ENCODE results near the gene TAPT1. TPM values are rescaled to one million over a fixed set of nuclear protein-coding genes. Genes with fewer than 3 reads are reported as not detected.
"Not testable (repeated sequence)": the region's sequence is repeated elsewhere in the genome, so short reads cannot be mapped to it uniquely, and the experiment has no call there.

Gene TAPT1
- total RNA-seq, 5 donors from 2014 or later (not counting 1 experiment from before 2014, with no cell fraction given), result 41.1 to 77.9 (median 50.3) TPM

DNA sequence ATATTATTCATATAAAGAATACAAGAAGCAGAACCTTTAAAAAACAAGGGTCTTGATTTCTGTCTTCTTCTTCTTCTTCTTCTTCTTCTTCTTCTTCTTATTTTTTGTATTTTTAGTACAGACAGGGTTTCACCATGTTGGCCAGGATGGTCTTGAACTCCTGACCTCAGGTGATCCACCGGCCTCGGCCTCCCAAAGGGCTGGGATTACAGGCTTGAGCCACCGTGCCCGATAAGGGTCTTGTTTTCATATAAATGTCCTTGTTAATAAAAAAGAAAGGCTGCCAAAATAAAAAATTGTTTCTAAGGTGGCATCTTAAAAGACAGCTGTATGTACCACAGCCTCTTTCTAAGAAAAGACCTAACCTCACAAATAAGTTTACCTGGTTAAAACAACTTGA lies 31.5 kb downstream of the TAPT1 start:
- H3K27ac Mint-ChIP-seq; H3K9me3 ChIP-seq; H3K27ac ChIP-seq (ENCODE audit: low read length); H3K4me3 Mint-ChIP-seq; H3K9me3 Mint-ChIP-seq; POLR2A ChIA-PET; ATAC-seq (replicated peaks in 1 of 4); H3K27me3 ChIP-seq (replicated peaks in 1 of 2; ENCODE audit: control insufficient read depth in 2 of 2, extremely low read depth in 1 of 2, insufficient read depth in 2 of 2, low read length in 1 of 2); H3K27me3 Mint-ChIP-seq; H3K4me3 ChIP-seq (ENCODE audit: control insufficient read depth in 1 of 2, extremely low read depth in 1 of 2, low read length in 1 of 2); DNase-seq: not testable (repeated sequence)
- H3K36me3 ChIP-seq (ENCODE audit: control insufficient read depth in 2 of 2, extremely low read depth in 1 of 2, insufficient read depth in 1 of 2, low read length in 1 of 2), result peaks cover 9 to 21% of the 10 kb centered on the region in 2 donors
- no CpG with 5 or more reads among the region's 4 CpGs for WGBS (ENCODE audit: insufficient coverage)
- peaks cover 28 to 39% (median 38%) of the 10 kb centered on the region in 3 donors for H3K4me1 Mint-ChIP-seq
- H3K36me3 Mint-ChIP-seq, result peaks cover 22% of the 10 kb centered on the region
- CTCF ChIA-PET, result interaction anchor here in 1 of 2 donors (0.6 kb wide), 1 partner anchor 1567 kb away, joined by 3 read pairs; no protein-coding TSS in a partner anchor
- H3K4me1 ChIP-seq (ENCODE audit: control insufficient read depth in 1 of 2, extremely low read depth in 1 of 2, insufficient read depth in 2 of 2, low read length in 2 of 2), result peaks cover 0 to 11% of the 10 kb centered on the region in 2 experiments

DNA sequence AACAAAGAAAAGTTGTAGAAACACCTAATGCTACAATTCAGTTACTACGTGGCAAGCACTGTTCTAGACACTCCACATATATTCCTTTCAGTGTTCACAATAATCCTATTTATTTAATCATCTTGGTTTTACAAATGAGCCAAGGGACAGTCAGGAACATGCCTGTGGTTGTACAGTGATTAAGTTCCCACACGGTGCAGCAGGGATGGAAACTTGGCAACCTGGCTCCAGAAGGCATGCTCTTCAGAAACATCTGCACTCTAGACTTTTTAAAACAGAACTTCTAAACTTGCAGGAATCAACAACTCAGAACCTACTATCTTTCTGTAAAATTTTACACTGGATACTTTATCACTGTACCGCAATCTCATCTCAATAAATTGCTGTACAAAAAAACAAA lies 32.1 kb downstream of the TAPT1 start:
- no peaks in the 10 kb centered on the region for H3K27me3 ChIP-seq (replicated peaks in 1 of 2; ENCODE audit: control insufficient read depth in 2 of 2, extremely low read depth in 1 of 2, insufficient read depth in 2 of 2, low read length in 1 of 2)
- H3K36me3 Mint-ChIP-seq, result peaks cover 28% of the 10 kb centered on the region
- H3K4me1 Mint-ChIP-seq, result peaks cover 28 to 39% (median 34%) of the 10 kb centered on the region in 3 donors
- peaks cover 0 to 11% of the 10 kb centered on the region in 2 experiments for H3K4me1 ChIP-seq (ENCODE audit: control insufficient read depth in 1 of 2, extremely low read depth in 1 of 2, insufficient read depth in 2 of 2, low read length in 2 of 2)
- WGBS (ENCODE audit: insufficient coverage), result 95% methylated on average over 2 of the region's 3 CpGs
- H3K9me3 ChIP-seq, result no peaks in the 10 kb centered on the region
- no peak overlapping the region for H3K4me3 ChIP-seq (ENCODE audit: control insufficient read depth in 1 of 2, extremely low read depth in 1 of 2, low read length in 1 of 2)
- H3K4me3 Mint-ChIP-seq, result no peak overlapping the region
- H3K36me3 ChIP-seq (ENCODE audit: control insufficient read depth in 2 of 2, extremely low read depth in 1 of 2, insufficient read depth in 1 of 2, low read length in 1 of 2), result peaks cover 9 to 27% of the 10 kb centered on the region in 2 donors
- no peaks in the 10 kb centered on the region for H3K27me3 Mint-ChIP-seq
- no peak overlapping the region for H3K27ac ChIP-seq (ENCODE audit: low read length)
- ATAC-seq (replicated peaks in 1 of 4), result no peak
- H3K9me3 Mint-ChIP-seq, result no peaks in the 10 kb centered on the region
- ChIA-PET POLR2A (no interaction called here), CTCF (interaction anchor here in 1 of 2 donors (1.0 kb wide), 1 partner anchor 12 kb away, joined by 3 read pairs; no protein-coding TSS in a partner anchor)
- no peak overlapping the region for H3K27ac Mint-ChIP-seq
- no peak for DNase-seq

DNA sequence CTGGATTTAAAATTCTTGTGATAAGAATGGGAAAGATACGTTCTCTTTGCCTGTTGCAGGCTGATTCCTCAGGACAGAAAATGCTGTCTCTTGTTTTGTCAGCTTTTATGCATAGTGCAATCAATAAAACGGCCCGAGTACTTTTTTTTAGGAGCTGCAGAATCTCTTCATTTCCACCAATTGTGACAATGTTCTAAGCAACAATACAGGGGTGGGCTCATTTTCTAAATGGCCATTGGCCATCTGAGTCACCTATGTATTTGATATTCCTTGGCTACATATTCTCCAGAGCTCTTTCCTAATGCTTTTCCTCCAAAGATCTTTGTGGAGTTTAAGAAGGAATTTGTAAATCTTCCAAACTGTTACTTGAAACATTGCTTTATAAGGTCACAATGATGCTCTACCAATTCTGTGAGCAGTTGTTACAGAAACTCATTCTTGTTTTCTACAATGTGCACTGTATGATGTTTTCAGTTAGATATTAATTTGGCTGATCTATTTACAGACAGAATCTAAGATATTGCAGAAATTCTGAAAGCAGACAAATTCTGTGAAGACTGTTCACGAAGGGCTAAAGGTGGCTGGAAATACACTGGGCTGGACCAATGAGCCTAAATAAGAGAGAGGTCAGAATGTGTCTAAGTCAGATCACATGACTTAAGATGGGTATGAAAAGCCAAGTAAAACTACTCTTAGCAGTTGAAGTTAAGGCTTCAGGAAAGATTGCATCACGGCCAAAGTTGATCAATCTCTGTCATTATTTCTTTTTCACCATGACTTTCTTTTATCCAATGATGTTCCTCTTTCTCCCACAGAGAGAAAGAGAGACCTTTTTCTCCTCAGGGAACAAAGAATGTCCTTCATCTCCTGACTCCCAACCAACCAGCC lies 33.4 kb downstream of the TAPT1 start:
- Histone ChIP-seq H3K4me3 (ENCODE audit: control insufficient read depth in 1 of 2, extremely low read depth in 1 of 2, low read length in 1 of 2) (no peak overlapping the region), H3K9me3 (no peaks in the 10 kb centered on the region), H3K27me3 (replicated peaks in 1 of 2; ENCODE audit: control insufficient read depth in 2 of 2, extremely low read depth in 1 of 2, insufficient read depth in 2 of 2, low read length in 1 of 2) (no peaks in the 10 kb centered on the region), H3K36me3 (ENCODE audit: control insufficient read depth in 2 of 2, extremely low read depth in 1 of 2, insufficient read depth in 1 of 2, low read length in 1 of 2) (peaks cover 9 to 29% of the 10 kb centered on the region in 2 donors), H3K4me1 (ENCODE audit: control insufficient read depth in 1 of 2, extremely low read depth in 1 of 2, insufficient read depth in 2 of 2, low read length in 2 of 2) (peaks cover 0 to 10% of the 10 kb centered on the region in 2 experiments), H3K27ac (ENCODE audit: low read length) (no peak overlapping the region)
- H3K9me3 Mint-ChIP-seq, result no peaks in the 10 kb centered on the region
- POLR2A ChIA-PET, result no interaction called here
- ATAC-seq (replicated peaks in 1 of 4) (no peak), DNase-seq (no peak)
- peaks cover 23 to 33% (median 29%) of the 10 kb centered on the region in 3 donors for H3K4me1 Mint-ChIP-seq
- peak overlapping the region in 1 of 2 donors; percentile 8 for H3K27ac Mint-ChIP-seq
- no peaks in the 10 kb centered on the region for H3K27me3 Mint-ChIP-seq
- H3K4me3 Mint-ChIP-seq, result no peak overlapping the region
- WGBS (ENCODE audit: insufficient coverage), result 96% methylated on average over 4 of the region's 5 CpGs
- CTCF ChIA-PET, result interaction anchor here (1.0 to 1.1 kb wide), 3 partner anchors 13 kb away, joined by 3 to 4 read pairs (median 4); no protein-coding TSS in a partner anchor
- peaks cover 31% of the 10 kb centered on the region for H3K36me3 Mint-ChIP-seq

DNA sequence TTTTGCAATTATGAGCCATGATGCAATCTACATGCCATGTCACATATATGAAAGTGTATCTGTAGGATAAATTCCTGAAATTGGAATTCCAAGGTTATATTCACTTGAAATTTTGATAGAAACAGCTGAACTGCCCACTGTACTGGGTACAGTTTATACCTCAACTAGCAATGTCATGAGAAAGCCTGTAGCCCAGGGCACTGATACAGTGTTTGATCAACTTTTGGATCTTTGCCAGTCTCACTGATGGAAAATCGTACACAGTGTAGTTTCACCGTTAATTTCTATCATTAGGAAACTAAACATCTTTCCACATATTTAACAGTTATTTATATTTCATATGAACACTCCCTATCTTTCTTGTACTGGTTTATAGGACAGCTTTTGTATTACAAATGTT lies 34.2 kb downstream of the TAPT1 start:
- Histone ChIP-seq H3K9me3 (no peaks in the 10 kb centered on the region), H3K4me1 (ENCODE audit: control insufficient read depth in 1 of 2, extremely low read depth in 1 of 2, insufficient read depth in 2 of 2, low read length in 2 of 2) (peaks cover 0 to 9% of the 10 kb centered on the region in 2 experiments), H3K27ac (ENCODE audit: low read length) (no peak overlapping the region), H3K36me3 (ENCODE audit: control insufficient read depth in 2 of 2, extremely low read depth in 1 of 2, insufficient read depth in 1 of 2, low read length in 1 of 2) (peaks cover 9 to 30% of the 10 kb centered on the region in 2 donors), H3K4me3 (ENCODE audit: control insufficient read depth in 1 of 2, extremely low read depth in 1 of 2, low read length in 1 of 2) (no peak overlapping the region), H3K27me3 (replicated peaks in 1 of 2; ENCODE audit: control insufficient read depth in 2 of 2, extremely low read depth in 1 of 2, insufficient read depth in 2 of 2, low read length in 1 of 2) (no peaks in the 10 kb centered on the region)
- peaks cover 34% of the 10 kb centered on the region for H3K36me3 Mint-ChIP-seq
- ATAC-seq (replicated peaks in 1 of 4), result no peak
- ChIA-PET POLR2A (no interaction called here), CTCF (interaction anchor here (1.1 kb wide), 2 partner anchors 13 to 14 kb away, joined by 4 read pairs; no protein-coding TSS in a partner anchor)
- H3K27me3 Mint-ChIP-seq, result no peaks in the 10 kb centered on the region
- H3K27ac Mint-ChIP-seq, result no peak overlapping the region
- peaks cover 15 to 25% (median 22%) of the 10 kb centered on the region in 3 donors for H3K4me1 Mint-ChIP-seq
- H3K4me3 Mint-ChIP-seq, result no peak overlapping the region
- no peaks in the 10 kb centered on the region for H3K9me3 Mint-ChIP-seq
- WGBS (ENCODE audit: insufficient coverage), result no CpG with 5 or more reads among the region's 2 CpGs
- no peak for DNase-seq

DNA sequence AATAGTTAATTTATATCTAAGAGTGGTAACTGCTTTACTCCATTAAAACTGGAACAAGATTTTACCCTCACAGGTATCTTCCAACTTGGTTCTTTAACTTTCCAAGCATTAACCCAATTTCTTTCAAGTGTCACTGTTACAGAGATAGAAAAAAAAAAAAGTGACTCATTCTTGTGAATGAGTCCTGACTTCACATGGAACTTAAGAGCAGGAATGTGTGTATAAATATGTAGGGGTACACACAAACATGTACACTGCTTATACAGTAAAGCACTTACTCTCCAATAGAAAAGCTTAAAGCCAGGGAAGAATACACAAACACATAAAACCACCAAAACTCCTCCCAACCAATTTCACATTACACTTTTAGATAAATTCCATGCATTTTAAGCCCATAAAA lies 38.8 kb downstream of the TAPT1 start:
- H3K27me3 Mint-ChIP-seq, result no peaks in the 10 kb centered on the region
- no peak overlapping the region for H3K4me3 ChIP-seq (ENCODE audit: control insufficient read depth in 1 of 2, extremely low read depth in 1 of 2, low read length in 1 of 2)
- ChIA-PET CTCF (interaction anchor here (1.0 to 1.1 kb wide), 3 partner anchors 11 to 18 kb away, joined by 3 read pairs; no protein-coding TSS in a partner anchor), POLR2A (interaction anchor here (0.6 kb wide), 2 partner anchors 18 to 35 kb away, joined by 3 read pairs; no protein-coding TSS in a partner anchor)
- no peaks in the 10 kb centered on the region for H3K27me3 ChIP-seq (replicated peaks in 1 of 2; ENCODE audit: control insufficient read depth in 2 of 2, extremely low read depth in 1 of 2, insufficient read depth in 2 of 2, low read length in 1 of 2)
- peaks cover 36% of the 10 kb centered on the region for H3K36me3 Mint-ChIP-seq
- no peaks in the 10 kb centered on the region for H3K4me1 ChIP-seq (ENCODE audit: control insufficient read depth in 1 of 2, extremely low read depth in 1 of 2, insufficient read depth in 2 of 2, low read length in 2 of 2)
- H3K4me1 Mint-ChIP-seq, result no peaks in the 10 kb centered on the region
- H3K4me3 Mint-ChIP-seq, result no peak overlapping the region
- DNase-seq (no peak), ATAC-seq (replicated peaks in 1 of 4) (no peak)
- H3K9me3 Mint-ChIP-seq, result no peaks in the 10 kb centered on the region
- H3K9me3 ChIP-seq, result no peaks in the 10 kb centered on the region
- no peak overlapping the region for H3K27ac Mint-ChIP-seq
- H3K27ac ChIP-seq (ENCODE audit: low read length), result no peak overlapping the region
- peaks cover 15 to 44% of the 10 kb centered on the region in 2 donors for H3K36me3 ChIP-seq (ENCODE audit: control insufficient read depth in 2 of 2, extremely low read depth in 1 of 2, insufficient read depth in 1 of 2, low read length in 1 of 2)

DNA sequence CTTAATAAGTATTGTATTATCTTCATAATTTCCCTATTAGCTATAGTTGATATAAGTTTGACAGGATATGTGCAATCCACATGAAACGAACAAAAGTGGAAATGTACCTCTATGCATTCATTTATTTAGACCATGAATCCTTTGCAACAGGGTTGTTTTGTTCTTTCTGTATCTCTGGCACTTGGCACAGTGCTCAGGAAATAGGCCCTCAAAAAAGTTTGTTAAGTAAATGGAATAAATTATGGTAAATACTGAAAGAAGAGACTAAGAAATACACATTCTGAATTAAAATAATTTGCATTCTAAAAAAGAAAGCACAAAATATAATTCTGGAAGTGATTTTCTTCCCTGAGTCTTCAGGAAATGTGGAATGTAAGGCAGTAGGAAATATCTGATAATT lies 39.3 kb downstream of the TAPT1 start:
- POLR2A ChIA-PET, result interaction anchor here (0.6 kb wide), 2 partner anchors 19 to 35 kb away, joined by 3 read pairs; no protein-coding TSS in a partner anchor
- Mint-ChIP-seq H3K4me3 (no peak overlapping the region), H3K4me1 (no peaks in the 10 kb centered on the region), H3K27ac (no peak overlapping the region), H3K27me3 (no peaks in the 10 kb centered on the region), H3K36me3 (peaks cover 36% of the 10 kb centered on the region), H3K9me3 (no peaks in the 10 kb centered on the region)
- WGBS (ENCODE audit: insufficient coverage), result no CpG with 5 or more reads among the region's 1 CpG
- Histone ChIP-seq H3K27me3 (replicated peaks in 1 of 2; ENCODE audit: control insufficient read depth in 2 of 2, extremely low read depth in 1 of 2, insufficient read depth in 2 of 2, low read length in 1 of 2) (no peaks in the 10 kb centered on the region), H3K4me3 (ENCODE audit: control insufficient read depth in 1 of 2, extremely low read depth in 1 of 2, low read length in 1 of 2) (no peak overlapping the region), H3K36me3 (ENCODE audit: control insufficient read depth in 2 of 2, extremely low read depth in 1 of 2, insufficient read depth in 1 of 2, low read length in 1 of 2) (peaks cover 15 to 47% of the 10 kb centered on the region in 2 donors), H3K27ac (ENCODE audit: low read length) (no peak overlapping the region), H3K9me3 (no peaks in the 10 kb centered on the region), H3K4me1 (ENCODE audit: control insufficient read depth in 1 of 2, extremely low read depth in 1 of 2, insufficient read depth in 2 of 2, low read length in 2 of 2) (no peaks in the 10 kb centered on the region)
- CTCF ChIA-PET, result interaction anchor here (1.0 kb wide), 2 partner anchors 18 to 19 kb away, joined by 3 read pairs; no protein-coding TSS in a partner anchor
- ATAC-seq (replicated peaks in 1 of 4) (no peak), DNase-seq (no peak)
